ENCODE data around the gene GPHN.

Gene GPHN

DNA sequence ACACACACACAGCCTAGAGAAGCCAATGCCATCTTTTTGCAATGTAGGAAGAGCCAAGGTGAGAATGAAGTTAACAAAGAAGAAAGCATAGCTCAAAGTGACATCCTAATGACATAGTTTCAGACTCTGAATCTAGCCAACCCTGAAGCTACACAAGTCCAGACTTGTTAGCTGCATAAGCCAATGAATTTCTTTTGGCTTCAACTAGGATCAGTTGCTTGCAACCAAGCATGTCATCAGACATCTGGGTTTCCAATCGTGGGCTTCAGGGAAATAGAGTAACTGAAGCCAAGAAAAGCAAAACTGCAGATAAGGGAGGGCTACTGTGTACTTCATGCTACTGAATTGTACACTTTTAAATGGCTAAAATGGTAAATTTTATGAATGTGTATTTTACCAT lies 4.4 kb upstream of the GPHN start:
- H3K4me1 ChIP-seq: peaks cover 0 to 7% (median 3%) of the 10 kb centered on the region in 4 donors
- no peaks in the 10 kb centered on the region for H3K36me3 ChIP-seq
- no peak overlapping the region for H3K27ac ChIP-seq
- intact Hi-C loops (cut with DNase I; ENCODE audit: low total_unique reads): loop anchor here (10.0 kb wide), 1 partner anchor 741 kb away; the partner anchor contains the start of gene PALS1
- no peaks in the 10 kb centered on the region for H3K9me3 ChIP-seq
- H3K4me3 ChIP-seq: no peak overlapping the region
- no peak for DNase-seq
- H3K27me3 ChIP-seq: no peaks in the 10 kb centered on the region
- TF ChIP-seq, protein P1, sequence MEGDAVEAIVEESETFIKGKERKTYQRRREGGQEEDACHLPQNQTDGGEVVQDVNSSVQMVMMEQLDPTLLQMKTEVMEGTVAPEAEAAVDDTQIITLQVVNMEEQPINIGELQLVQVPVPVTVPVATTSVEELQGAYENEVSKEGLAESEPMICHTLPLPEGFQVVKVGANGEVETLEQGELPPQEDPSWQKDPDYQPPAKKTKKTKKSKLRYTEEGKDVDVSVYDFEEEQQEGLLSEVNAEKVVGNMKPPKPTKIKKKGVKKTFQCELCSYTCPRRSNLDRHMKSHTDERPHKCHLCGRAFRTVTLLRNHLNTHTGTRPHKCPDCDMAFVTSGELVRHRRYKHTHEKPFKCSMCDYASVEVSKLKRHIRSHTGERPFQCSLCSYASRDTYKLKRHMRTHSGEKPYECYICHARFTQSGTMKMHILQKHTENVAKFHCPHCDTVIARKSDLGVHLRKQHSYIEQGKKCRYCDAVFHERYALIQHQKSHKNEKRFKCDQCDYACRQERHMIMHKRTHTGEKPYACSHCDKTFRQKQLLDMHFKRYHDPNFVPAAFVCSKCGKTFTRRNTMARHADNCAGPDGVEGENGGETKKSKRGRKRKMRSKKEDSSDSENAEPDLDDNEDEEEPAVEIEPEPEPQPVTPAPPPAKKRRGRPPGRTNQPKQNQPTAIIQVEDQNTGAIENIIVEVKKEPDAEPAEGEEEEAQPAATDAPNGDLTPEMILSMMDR (IDR thresholded peaks at IDR 0.05): no peak

DNA sequence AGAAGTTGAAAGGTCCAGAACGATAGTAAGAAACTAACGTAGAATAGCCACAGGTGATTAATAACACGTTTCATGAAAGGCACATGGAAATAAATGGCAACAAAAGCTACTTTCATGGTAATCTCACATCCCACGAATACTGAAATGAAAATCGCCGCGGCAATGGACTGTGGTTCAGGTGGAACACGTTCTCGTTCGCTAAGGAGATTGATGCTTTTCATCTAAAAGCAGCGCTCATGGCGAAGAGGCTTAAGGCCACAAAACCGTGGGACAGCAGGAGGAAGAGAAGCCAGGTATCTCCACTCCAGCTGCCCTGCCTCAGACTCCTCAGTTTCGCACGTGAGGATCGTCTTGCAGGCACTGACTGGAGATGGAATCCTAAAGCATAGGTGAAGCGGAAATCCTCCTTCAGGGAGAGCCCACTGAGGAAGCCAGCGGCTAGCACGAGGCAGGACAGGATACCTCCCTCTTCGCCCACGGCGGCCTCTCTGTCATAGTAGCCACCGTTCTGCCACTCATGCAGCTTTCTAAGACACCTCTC lies 696 bp upstream of the GPHN start:
- Histone ChIP-seq H3K36me3 (no peaks in the 10 kb centered on the region), H3K27ac (peak overlapping the region; percentile 92 to 95), H3K4me1 (peaks cover 3 to 19% (median 8%) of the 10 kb centered on the region in 4 donors), H3K27me3 (no peaks in the 10 kb centered on the region), H3K9me3 (no peaks in the 10 kb centered on the region), H3K4me3 (peak overlapping the region; percentile 92 to 93)
- no peak for DNase-seq
- intact Hi-C loops (cut with DNase I; ENCODE audit: low total_unique reads): loop anchor here (10.0 kb wide), 1 partner anchor 738 kb away; the partner anchor contains the start of gene PALS1
- TF ChIP-seq, protein P1 (IDR thresholded peaks at IDR 0.05): no peak

GRCh38 chr14:66508547-66508845 lies 549 bp downstream of the GPHN start:
- TF ChIP-seq, protein P1 (IDR thresholded peaks at IDR 0.05): no peak
- Histone ChIP-seq H3K4me3 (peak overlapping the region; percentile 92 to 93), H3K27me3 (no peaks in the 10 kb centered on the region), H3K9me3 (no peaks in the 10 kb centered on the region), H3K36me3 (no peaks in the 10 kb centered on the region), H3K27ac (peak overlapping the region; percentile 92 to 95), H3K4me1 (peaks cover 3 to 23% (median 8%) of the 10 kb centered on the region in 4 donors)
- DNase-seq: no peak
- intact Hi-C loops (cut with DNase I; ENCODE audit: low total_unique reads): loop anchor here (10.0 kb wide), 1 partner anchor 736 kb away; the partner anchor contains the start of gene PALS1

DNA sequence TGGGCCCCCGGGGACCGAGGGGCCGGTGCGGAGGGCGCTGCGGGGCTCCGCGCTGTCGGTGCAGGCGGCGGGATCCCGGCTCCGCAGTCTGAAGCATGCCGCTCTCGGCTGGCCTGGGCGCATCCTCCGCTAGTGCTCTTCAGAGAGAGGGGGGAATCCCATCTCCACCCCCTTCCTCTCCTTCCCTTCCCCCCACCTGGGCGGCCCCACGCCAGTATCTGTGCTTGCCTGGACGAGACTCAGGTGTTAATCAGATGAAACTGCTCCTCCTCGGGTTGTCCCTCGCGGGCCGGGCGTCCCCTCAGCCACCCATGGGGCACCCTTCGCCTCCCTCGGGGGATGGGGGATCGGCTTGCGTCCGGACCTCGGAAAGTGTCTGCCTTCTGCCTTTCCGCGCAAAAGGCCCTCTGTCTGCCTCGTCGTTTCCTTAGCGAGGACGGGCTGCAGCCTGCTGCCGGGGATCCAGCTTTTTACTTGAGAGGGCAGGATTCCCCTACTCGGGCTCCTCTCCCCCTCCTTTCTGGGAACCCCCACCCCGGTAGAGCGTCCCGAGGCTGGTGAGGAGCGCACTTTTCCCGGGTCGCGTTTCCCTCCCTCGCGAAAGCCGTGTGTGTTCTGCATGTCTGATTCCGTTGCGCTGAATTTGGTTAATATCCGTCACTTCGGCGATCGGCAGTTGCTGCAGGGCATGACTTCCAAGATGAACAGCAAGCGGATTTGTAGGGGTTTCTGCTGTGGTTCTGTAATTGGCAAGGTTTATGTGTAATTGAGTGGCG lies 1.1 kb downstream of the GPHN start:
- no peaks in the 10 kb centered on the region for H3K36me3 ChIP-seq
- no peaks in the 10 kb centered on the region for H3K9me3 ChIP-seq
- TF ChIP-seq, protein P1 (IDR thresholded peaks at IDR 0.05): no peak
- DNase-seq: peak; percentile 27 to 72
- intact Hi-C loops (cut with DNase I; ENCODE audit: low total_unique reads): loop anchor here (10.0 kb wide), 1 partner anchor 736 kb away; the partner anchor contains the start of gene PALS1
- H3K4me3 ChIP-seq: peak overlapping the region; percentile 92 to 93
- peaks cover 3 to 25% (median 8%) of the 10 kb centered on the region in 4 donors for H3K4me1 ChIP-seq
- H3K27me3 ChIP-seq: no peaks in the 10 kb centered on the region
- peak overlapping the region; percentile 92 to 95 for H3K27ac ChIP-seq

DNA sequence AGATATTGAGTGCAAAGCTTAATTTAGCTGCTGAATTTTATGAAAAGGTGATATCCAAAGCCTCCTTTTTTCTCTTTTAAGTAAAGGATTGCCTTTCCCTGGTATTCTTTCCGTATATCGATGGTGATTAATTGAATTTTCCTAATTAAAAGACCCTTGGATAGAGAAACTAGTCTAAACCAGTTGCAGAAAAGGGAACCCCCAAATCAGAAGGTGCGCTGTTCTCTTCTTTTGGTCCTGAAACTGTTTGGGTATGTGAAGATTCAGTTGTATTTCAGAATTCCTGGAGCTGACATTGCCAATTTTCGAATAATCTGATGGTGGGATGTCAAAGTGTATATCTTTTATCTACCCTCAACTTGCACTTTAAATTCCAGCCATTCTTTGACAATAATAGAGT lies 1.9 kb downstream of the GPHN start:
- Histone ChIP-seq H3K9me3 (no peaks in the 10 kb centered on the region), H3K4me1 (peaks cover 3 to 25% (median 8%) of the 10 kb centered on the region in 4 donors), H3K27me3 (no peaks in the 10 kb centered on the region), H3K36me3 (no peaks in the 10 kb centered on the region), H3K4me3 (peak overlapping the region; percentile 92 to 93), H3K27ac (peak overlapping the region; percentile 92 to 95)
- intact Hi-C loops (cut with DNase I; ENCODE audit: low total_unique reads): loop anchor here (10.0 kb wide), 1 partner anchor 735 kb away; the partner anchor contains the start of gene PALS1
- no peak for DNase-seq
- TF ChIP-seq, protein P1 (IDR thresholded peaks at IDR 0.05): no peak
